ENCODE measurements around the gene RHOBTB1. TPM values are rescaled to one million over a fixed set of nuclear protein-coding genes. Genes with fewer than 3 reads are reported as not detected.

The RHOBTB1 gene
- total RNA-seq, result 4.5 TPM
- 3.4 TPM for polyA plus RNA-seq
- long read RNA-seq, donor 1, result 0 reads
- long read RNA-seq, donor 2, result 0 reads
- long read RNA-seq, donor 3, result 0 reads
- long read RNA-seq, donor 4, result 0 reads
- long read RNA-seq, donor 5, result 0 reads
- long read RNA-seq, donor 6, result 0 reads
- long read RNA-seq, donor 7, result 0 reads
- long read RNA-seq, donor 8, result 0 reads
- long read RNA-seq, donor 9, result 0 reads
- long read RNA-seq, donor 10, result 0 reads

DNA sequence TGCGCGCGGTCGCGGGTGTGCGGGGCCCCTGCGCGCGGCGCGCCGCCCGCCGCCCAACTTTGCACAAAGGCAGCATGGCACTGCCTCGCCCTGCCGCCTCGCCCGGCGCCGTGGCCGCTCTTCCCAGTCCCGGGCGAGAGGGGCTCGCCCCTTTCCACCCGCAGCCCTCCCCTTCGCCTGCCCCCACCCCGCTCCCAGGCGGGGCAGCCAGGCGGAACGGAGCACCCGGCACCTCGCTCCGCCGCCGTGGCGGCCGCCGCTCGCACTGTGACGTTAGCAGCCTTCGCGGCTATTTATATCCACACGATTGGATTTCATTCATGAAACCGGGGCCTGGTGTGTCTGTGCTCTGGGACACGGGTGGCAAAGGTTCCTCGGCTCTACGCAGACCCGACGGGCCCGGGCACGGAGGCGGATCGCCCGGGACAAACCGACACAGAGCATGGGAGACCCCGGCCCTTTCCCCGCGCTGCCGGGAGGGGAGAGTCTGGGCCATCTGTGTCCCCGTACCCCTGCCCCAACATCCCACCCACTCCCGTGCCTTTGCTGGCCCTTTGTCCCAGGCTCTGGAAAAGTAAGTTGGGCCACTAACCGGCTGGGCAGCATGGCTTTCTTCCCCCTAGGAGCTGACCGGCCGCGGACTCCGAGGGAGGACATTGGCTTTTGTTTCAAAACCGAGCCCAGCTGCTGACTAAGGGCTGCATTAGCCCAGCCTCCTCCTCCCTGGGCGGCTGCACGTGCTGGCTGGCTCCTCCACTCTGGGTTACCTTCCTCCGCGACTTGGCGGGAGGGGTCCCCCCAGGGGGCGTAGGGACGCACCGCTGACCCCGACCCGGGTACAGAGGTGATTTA is at the start of gene RHOBTB1:
RHOBTB1 (minus strand) TSS at position 128 of the 852 bp plus-strand sequence. CDS start 32,643 bp downstream, outside the sequence.
- WGBS, result 2% methylated on average over 77 of the region's 77 CpGs
- peak within 1 kb of the TSS; percentile 64 to 66 for H3K4me3 ChIP-seq (ENCODE audit: low read length in 2 of 2)
- peak in 6 of 9 donors; percentile 19 to 74 (median 44) for DNase-seq (ENCODE audit: low read depth in 6 of 9, low spot score in 9 of 9)

GRCh38 chr10:60992636-60993035 is 48.7 kb upstream of the RHOBTB1 start:
- no peak overlapping the region for H3K4me3 ChIP-seq (ENCODE audit: low read length in 2 of 2)
- no peak for DNase-seq (ENCODE audit: low read depth in 6 of 9, low spot score in 9 of 9)
- H3K27ac ChIP-seq (ENCODE audit: low read depth in 1 of 2, low read length in 1 of 2), result no peak overlapping the region
- H3K4me1 ChIP-seq (ENCODE audit: control insufficient read depth in 2 of 2, insufficient read depth in 2 of 2, low read length in 2 of 2), result no peaks in the 10 kb centered on the region
- H3K36me3 ChIP-seq (ENCODE audit: control insufficient read depth in 2 of 2, insufficient read depth in 2 of 2, low read length in 1 of 2), result no peaks in the 10 kb centered on the region
- 99% methylated on average over 1 of the region's 1 CpG for WGBS
- H3K9me3 ChIP-seq (ENCODE audit: control insufficient read depth in 2 of 2, insufficient read depth in 1 of 2, low read length in 1 of 2), result no peaks in the 10 kb centered on the region
- no peaks in the 10 kb centered on the region for H3K27me3 ChIP-seq (ENCODE audit: control insufficient read depth in 2 of 2, insufficient read depth in 1 of 2, low read length in 1 of 2)

More for the DNA sequence above, at the start of gene RHOBTB1:
- H3K27ac ChIP-seq (ENCODE audit: low read depth in 1 of 2, low read length in 1 of 2), result peak within 1 kb of the TSS; percentile 72 to 82
- no peaks in the 10 kb centered on the region for H3K36me3 ChIP-seq (ENCODE audit: control insufficient read depth in 2 of 2, insufficient read depth in 2 of 2, low read length in 1 of 2)
- peaks cover 0 to 4% of the 10 kb centered on the region in 2 donors for H3K9me3 ChIP-seq (ENCODE audit: control insufficient read depth in 2 of 2, insufficient read depth in 1 of 2, low read length in 1 of 2)
- H3K4me1 ChIP-seq (ENCODE audit: control insufficient read depth in 2 of 2, insufficient read depth in 2 of 2, low read length in 2 of 2), result peaks cover 11 to 19% of the 10 kb centered on the region in 2 donors
- H3K27me3 ChIP-seq (ENCODE audit: control insufficient read depth in 2 of 2, insufficient read depth in 1 of 2, low read length in 1 of 2), result peaks cover 3 to 17% of the 10 kb centered on the region in 2 donors

GRCh38 chr10:60990663-60991062 is 46.7 kb upstream of the RHOBTB1 start:
- no peaks in the 10 kb centered on the region for H3K9me3 ChIP-seq (ENCODE audit: control insufficient read depth in 2 of 2, insufficient read depth in 1 of 2, low read length in 1 of 2)
- no peak overlapping the region for H3K27ac ChIP-seq (ENCODE audit: low read depth in 1 of 2, low read length in 1 of 2)
- DNase-seq (ENCODE audit: low read depth in 6 of 9, low spot score in 9 of 9), result no peak
- H3K27me3 ChIP-seq (ENCODE audit: control insufficient read depth in 2 of 2, insufficient read depth in 1 of 2, low read length in 1 of 2), result no peaks in the 10 kb centered on the region
- WGBS, result 99% methylated on average over 1 of the region's 1 CpG
- H3K4me1 ChIP-seq (ENCODE audit: control insufficient read depth in 2 of 2, insufficient read depth in 2 of 2, low read length in 2 of 2), result no peaks in the 10 kb centered on the region
- H3K36me3 ChIP-seq (ENCODE audit: control insufficient read depth in 2 of 2, insufficient read depth in 2 of 2, low read length in 1 of 2), result no peaks in the 10 kb centered on the region
- no peak overlapping the region for H3K4me3 ChIP-seq (ENCODE audit: low read length in 2 of 2)

DNA sequence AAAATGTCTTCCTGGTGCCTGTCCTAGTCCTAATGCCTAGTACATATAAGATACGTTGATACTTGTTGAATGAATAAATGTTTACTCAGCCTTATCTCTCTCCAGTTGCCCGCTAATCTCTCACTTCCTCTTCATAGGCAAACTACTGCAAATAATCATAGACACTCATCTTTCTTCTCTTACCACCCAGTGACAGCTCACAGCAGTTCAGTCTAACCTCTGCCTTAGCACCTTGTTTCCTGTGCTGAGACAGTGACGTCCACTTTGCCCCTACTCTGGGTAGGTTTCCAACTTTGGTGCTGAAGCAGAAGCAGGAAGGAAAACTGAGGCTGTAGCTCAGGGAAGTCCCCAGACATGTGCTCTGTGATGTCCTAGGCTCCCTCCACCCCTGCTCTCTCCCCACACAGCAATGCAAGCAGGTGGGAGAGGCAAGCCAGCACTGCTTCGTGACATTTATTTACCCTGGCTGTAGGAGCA is 45.5 kb upstream of the RHOBTB1 start:
- H3K4me3 ChIP-seq (ENCODE audit: low read length in 2 of 2), result no peak overlapping the region
- WGBS, result 88% methylated on average over 4 of the region's 4 CpGs
- H3K36me3 ChIP-seq (ENCODE audit: control insufficient read depth in 2 of 2, insufficient read depth in 2 of 2, low read length in 1 of 2), result no peaks in the 10 kb centered on the region
- no peak overlapping the region for H3K27ac ChIP-seq (ENCODE audit: low read depth in 1 of 2, low read length in 1 of 2)
- DNase-seq (ENCODE audit: low read depth in 6 of 9, low spot score in 9 of 9), result no peak
- no peaks in the 10 kb centered on the region for H3K27me3 ChIP-seq (ENCODE audit: control insufficient read depth in 2 of 2, insufficient read depth in 1 of 2, low read length in 1 of 2)
- H3K4me1 ChIP-seq (ENCODE audit: control insufficient read depth in 2 of 2, insufficient read depth in 2 of 2, low read length in 2 of 2), result no peaks in the 10 kb centered on the region
- no peaks in the 10 kb centered on the region for H3K9me3 ChIP-seq (ENCODE audit: control insufficient read depth in 2 of 2, insufficient read depth in 1 of 2, low read length in 1 of 2)

GRCh38 chr10:60986791-60987190 is 42.8 kb upstream of the RHOBTB1 start:
- no peaks in the 10 kb centered on the region for H3K36me3 ChIP-seq (ENCODE audit: control insufficient read depth in 2 of 2, insufficient read depth in 2 of 2, low read length in 1 of 2)
- H3K4me1 ChIP-seq (ENCODE audit: control insufficient read depth in 2 of 2, insufficient read depth in 2 of 2, low read length in 2 of 2), result no peaks in the 10 kb centered on the region
- H3K9me3 ChIP-seq (ENCODE audit: control insufficient read depth in 2 of 2, insufficient read depth in 1 of 2, low read length in 1 of 2), result no peaks in the 10 kb centered on the region
- H3K27ac ChIP-seq (ENCODE audit: low read depth in 1 of 2, low read length in 1 of 2), result no peak overlapping the region
- no peaks in the 10 kb centered on the region for H3K27me3 ChIP-seq (ENCODE audit: control insufficient read depth in 2 of 2, insufficient read depth in 1 of 2, low read length in 1 of 2)
- no peak for DNase-seq (ENCODE audit: low read depth in 6 of 9, low spot score in 9 of 9)
- WGBS, result 80% methylated on average over 3 of the region's 3 CpGs
- no peak overlapping the region for H3K4me3 ChIP-seq (ENCODE audit: low read length in 2 of 2)

DNA sequence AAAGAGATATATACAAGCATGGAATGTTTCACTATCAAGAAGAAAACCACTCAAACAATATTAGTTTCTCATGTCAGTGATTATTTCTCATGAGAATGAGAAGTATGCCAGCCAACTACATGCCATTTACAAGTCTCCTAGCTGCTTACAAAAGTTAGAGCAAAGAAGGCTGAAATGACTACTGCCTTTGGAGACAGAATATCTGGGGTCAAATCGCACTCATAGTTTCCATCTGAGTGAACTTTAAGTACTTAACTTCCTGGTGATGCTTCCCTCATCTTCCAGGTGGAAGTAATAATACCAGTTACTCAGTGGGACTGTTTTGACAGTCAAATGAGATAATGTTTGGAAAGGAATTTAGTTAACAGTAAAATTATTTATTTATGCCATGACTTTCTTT is 42.0 kb upstream of the RHOBTB1 start:
- Histone ChIP-seq H3K27me3 (ENCODE audit: control insufficient read depth in 2 of 2, insufficient read depth in 1 of 2, low read length in 1 of 2) (no peaks in the 10 kb centered on the region), H3K27ac (ENCODE audit: low read depth in 1 of 2, low read length in 1 of 2) (no peak overlapping the region), H3K4me3 (ENCODE audit: low read length in 2 of 2) (no peak overlapping the region), H3K36me3 (ENCODE audit: control insufficient read depth in 2 of 2, insufficient read depth in 2 of 2, low read length in 1 of 2) (no peaks in the 10 kb centered on the region), H3K4me1 (ENCODE audit: control insufficient read depth in 2 of 2, insufficient read depth in 2 of 2, low read length in 2 of 2) (no peaks in the 10 kb centered on the region), H3K9me3 (ENCODE audit: control insufficient read depth in 2 of 2, insufficient read depth in 1 of 2, low read length in 1 of 2) (no peaks in the 10 kb centered on the region)
- WGBS, result 96% methylated on average over 1 of the region's 1 CpG
- DNase-seq (ENCODE audit: low read depth in 6 of 9, low spot score in 9 of 9), result no peak

DNA sequence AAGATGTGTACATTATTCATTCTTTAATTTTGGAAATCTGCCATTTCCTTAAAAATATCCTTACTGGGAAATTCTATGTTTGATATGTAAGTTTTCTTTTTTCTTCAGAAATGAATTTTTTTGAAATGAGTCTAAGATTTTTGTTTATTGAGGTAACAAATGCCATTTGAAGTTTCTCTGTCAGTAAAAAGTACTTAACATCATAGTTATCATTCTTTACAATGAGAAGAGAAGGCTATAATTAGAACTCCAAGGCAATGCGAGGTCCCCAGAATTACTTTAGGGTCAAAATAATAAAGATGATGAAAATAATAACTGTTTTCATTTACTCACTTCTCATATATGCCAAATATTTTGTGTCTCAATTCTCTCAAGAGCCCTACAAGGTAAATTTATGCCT is 37.0 kb upstream of the RHOBTB1 start:
- H3K4me1 ChIP-seq (ENCODE audit: control insufficient read depth in 2 of 2, insufficient read depth in 2 of 2, low read length in 2 of 2), result no peaks in the 10 kb centered on the region
- no peaks in the 10 kb centered on the region for H3K36me3 ChIP-seq (ENCODE audit: control insufficient read depth in 2 of 2, insufficient read depth in 2 of 2, low read length in 1 of 2)
- H3K9me3 ChIP-seq (ENCODE audit: control insufficient read depth in 2 of 2, insufficient read depth in 1 of 2, low read length in 1 of 2), result no peaks in the 10 kb centered on the region
- H3K4me3 ChIP-seq (ENCODE audit: low read length in 2 of 2), result no peak overlapping the region
- no peak for DNase-seq (ENCODE audit: low read depth in 6 of 9, low spot score in 9 of 9)
- no peak overlapping the region for H3K27ac ChIP-seq (ENCODE audit: low read depth in 1 of 2, low read length in 1 of 2)
- no peaks in the 10 kb centered on the region for H3K27me3 ChIP-seq (ENCODE audit: control insufficient read depth in 2 of 2, insufficient read depth in 1 of 2, low read length in 1 of 2)
- 98% methylated on average over 1 of the region's 1 CpG for WGBS

DNA sequence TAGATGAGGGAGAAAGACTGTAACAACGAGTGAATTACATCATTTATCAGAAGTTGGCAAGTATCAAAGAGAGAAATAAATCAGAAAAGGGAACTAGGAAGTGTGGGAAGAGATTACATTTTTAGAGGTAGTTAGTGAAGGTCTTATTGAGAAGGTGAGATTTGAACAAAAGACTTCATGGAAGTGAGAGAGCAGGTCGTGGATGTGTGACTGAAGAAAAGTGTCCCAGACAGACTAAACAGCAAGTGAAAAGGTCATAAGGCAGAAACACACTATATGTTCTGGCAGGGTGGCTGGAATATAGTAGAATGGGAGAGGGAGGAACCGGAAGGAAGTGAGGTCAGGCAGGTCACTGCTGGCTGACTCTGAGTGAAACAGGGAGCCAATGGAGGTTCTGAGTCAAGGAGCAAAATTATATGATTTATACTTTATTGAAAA is 35.7 kb upstream of the RHOBTB1 start:
- no peak for DNase-seq (ENCODE audit: low read depth in 6 of 9, low spot score in 9 of 9)
- no peak overlapping the region for H3K27ac ChIP-seq (ENCODE audit: low read depth in 1 of 2, low read length in 1 of 2)
- no peak overlapping the region for H3K4me3 ChIP-seq (ENCODE audit: low read length in 2 of 2)
- H3K36me3 ChIP-seq (ENCODE audit: control insufficient read depth in 2 of 2, insufficient read depth in 2 of 2, low read length in 1 of 2), result no peaks in the 10 kb centered on the region
- no peaks in the 10 kb centered on the region for H3K4me1 ChIP-seq (ENCODE audit: control insufficient read depth in 2 of 2, insufficient read depth in 2 of 2, low read length in 2 of 2)
- WGBS, result 78% methylated on average over 3 of the region's 3 CpGs
- no peaks in the 10 kb centered on the region for H3K27me3 ChIP-seq (ENCODE audit: control insufficient read depth in 2 of 2, insufficient read depth in 1 of 2, low read length in 1 of 2)
- no peaks in the 10 kb centered on the region for H3K9me3 ChIP-seq (ENCODE audit: control insufficient read depth in 2 of 2, insufficient read depth in 1 of 2, low read length in 1 of 2)

All from thymus (tissue), 14 donors.